ENCODE data around the gene HSPA14.
"Not testable (repeated sequence)": the region's sequence is repeated elsewhere in the genome, so short reads cannot be mapped to it uniquely, and the experiment has no call there.

HSPA14 gene, protein sequence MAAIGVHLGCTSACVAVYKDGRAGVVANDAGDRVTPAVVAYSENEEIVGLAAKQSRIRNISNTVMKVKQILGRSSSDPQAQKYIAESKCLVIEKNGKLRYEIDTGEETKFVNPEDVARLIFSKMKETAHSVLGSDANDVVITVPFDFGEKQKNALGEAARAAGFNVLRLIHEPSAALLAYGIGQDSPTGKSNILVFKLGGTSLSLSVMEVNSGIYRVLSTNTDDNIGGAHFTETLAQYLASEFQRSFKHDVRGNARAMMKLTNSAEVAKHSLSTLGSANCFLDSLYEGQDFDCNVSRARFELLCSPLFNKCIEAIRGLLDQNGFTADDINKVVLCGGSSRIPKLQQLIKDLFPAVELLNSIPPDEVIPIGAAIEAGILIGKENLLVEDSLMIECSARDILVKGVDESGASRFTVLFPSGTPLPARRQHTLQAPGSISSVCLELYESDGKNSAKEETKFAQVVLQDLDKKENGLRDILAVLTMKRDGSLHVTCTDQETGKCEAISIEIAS

DNA sequence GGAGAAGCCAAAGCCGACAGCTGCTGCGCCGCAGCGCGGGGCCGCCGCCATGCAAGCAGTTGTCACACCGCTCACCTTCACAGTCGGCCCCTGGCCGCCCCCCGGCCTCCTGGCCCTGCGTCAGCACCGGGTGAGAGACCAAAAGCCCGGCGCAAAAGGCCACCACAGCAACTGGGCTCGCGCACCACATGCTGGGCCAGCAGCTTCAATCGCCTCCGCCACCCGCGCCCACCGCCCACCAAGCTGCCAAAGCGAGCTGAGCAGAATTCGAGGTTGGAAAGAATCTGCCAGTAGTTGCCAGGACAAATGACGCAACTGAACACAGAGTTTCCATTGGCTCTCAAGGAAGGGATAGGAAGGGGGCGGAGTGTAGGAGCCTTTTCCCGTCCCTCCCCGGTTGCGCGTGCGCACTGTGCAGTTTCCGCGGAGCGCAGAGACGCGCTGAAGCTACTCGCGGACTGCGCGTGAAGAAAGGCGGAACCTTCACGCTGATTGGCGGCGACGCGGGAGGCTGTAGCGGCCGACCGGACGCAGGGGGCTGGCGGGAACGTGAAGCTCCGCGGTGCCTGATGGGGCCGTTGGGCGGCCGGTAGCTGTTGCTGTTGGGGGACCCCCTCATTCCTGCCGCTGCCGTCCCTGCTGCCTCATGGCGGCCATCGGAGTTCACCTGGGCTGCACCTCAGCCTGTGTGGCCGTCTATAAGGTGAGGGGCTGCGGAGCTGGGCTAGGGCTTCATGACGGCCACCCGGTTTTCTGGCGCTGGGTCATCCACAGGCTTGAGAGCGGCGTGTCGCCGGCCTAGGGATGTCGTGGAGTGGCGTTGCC is at the start of gene HSPA14, which contains the start of the genes CDNF and MSANTD7:
TSS of gene HSPA14 (plus strand) at position 550 of the 825 bp plus-strand sequence. CDS start at position 647, 97 bp downstream.
TSS of gene CDNF (minus strand) at position 281 of the 825 bp plus-strand sequence. CDS start at position 190, 91 bp downstream.
TSS of gene MSANTD7 (plus strand) at position 550 of the 825 bp plus-strand sequence. CDS start 3,979 bp downstream, outside the sequence.
- DNase-seq: peak; percentile 100

DNA sequence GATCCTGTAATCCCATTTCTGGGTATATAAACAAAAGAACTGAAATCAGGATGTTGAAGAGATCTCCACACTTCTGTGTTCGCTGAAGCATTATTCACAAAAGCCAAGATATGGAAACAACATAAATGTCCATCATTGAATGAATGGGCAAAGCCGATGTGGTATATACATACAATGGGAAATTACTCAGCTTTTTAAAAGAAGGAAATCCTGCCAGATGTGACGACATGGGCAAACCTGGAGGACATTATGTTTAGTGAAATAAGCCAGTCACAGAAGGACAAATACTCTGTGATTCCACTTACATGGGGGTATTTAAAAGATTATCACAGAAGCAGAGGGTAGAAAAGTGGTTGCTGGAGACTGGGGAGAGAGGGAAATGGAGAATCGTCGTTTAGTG is 39.5 kb upstream of the HSPA14 start:
- no peak for DNase-seq

DNA sequence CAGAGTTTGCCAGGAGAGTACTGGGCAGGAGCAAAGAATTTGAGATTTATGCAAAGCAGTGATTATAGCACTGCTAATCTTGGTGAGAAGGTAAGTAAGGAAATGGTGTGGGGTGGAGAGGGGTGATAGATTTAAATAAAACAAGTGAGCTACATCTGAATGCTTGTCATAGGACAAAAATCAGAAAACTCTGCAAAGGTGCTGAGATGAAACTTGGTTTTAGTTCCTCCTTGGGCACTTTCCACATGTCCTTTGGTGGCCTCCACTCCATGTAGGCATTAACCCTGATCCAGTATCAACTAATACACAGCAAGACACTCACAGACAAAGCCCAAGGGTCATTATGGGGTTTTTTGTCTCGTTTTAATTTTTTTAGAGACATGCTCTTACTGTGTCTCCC is 37.7 kb upstream of the HSPA14 start:
- DNase-seq: no peak

DNA sequence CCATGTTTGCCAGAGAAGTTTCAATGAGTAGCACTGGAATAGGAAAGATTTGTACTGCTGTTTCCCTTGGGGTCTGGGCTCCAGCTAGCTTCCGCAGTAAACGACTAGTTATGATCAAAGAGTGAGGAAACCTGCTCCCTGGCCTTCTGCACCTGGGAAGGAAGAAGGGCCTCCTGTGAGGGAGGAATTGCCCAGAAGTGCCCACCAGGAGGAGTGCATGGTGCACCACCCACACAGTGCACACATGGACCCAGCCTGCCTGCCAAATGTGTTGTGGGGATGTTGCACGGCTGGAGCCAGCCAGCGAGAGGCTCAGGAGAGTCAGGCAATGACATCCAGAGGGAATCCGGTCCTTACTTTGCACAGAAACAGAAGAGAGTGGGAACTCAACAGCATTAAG is 36.4 kb upstream of the HSPA14 start:
- DNase-seq: no peak

DNA sequence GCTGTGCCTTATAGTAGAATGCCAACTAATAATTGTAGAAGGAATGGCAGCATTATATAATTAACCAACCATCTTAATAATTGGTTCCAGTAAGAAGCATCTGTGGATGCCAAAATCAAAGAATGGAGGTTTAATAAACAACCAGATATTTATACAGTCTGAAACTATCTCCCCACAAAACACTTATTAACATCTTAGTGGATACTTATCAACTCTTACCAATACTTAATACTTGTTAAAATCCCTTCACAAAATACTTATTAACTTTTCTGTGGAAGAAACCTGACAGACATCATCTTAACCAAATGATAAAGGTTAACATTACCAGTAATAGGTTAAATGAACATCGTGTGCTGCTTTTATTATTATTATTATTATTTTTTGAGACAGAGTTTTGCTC is 34.3 kb upstream of the HSPA14 start:
- DNase-seq: no peak

DNA sequence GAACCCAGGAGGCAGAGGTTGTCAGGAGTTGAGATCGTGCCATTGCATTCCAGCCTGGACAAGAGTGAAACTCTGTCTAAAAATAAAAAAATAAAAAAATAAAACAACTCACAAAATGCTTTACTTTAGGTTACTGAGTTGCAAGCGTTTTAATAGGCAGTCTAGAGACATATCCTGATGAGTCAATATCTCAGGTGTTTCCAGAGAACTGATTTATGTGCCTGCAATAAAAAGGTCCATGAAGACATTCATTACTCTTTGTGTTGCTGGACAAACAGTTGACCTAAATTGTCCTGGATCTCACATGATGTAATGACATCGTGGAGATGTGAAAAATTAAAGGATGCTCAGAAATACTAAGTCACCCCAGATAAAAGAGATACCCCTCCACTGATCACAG is 31.8 kb upstream of the HSPA14 start:
- no peak for DNase-seq

DNA sequence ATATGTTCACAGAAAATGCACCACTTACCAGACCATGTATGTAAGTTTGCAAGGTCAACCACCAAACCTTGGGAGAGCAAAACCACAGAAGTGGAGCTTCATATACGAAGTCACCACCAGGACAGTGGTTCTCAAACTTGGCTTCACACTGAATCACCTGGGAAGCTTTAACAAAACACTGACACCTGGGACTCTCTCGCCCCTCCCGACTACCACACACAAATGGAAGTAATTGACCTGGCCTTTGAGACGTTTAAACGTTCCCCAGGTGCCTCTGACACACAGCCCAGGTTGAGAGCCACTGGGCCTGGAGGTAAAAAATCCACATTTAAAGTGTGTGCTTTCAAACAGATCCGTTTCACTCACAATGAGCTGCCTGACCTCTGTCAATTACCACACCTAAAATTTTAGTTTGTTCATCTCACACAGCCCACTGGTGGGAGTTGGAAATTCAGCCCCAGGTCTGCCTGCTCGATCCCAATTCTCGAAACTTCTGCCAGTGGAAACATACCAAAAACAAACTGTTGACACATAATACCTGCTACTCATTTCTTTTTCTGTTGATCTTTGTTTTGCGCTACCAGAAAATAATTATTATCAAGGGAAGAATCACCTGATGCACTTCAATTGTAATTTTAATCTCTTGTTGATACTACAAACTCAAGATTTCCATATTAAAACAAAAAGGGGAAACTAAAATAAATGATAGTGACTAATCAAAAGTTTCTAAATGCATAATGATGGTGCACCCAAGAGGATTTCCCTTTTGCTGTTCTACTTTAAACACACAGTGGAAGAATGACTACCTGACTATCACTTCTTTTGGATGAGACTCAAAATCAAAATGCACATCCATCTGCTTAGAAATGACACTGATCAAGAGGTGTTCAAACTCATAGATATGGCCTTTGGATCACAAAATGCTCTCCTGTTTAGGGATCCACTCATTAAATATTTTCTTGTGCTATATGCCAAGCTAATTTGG is 26.8 kb upstream of the HSPA14 start:
- DNase-seq: no peak

DNA sequence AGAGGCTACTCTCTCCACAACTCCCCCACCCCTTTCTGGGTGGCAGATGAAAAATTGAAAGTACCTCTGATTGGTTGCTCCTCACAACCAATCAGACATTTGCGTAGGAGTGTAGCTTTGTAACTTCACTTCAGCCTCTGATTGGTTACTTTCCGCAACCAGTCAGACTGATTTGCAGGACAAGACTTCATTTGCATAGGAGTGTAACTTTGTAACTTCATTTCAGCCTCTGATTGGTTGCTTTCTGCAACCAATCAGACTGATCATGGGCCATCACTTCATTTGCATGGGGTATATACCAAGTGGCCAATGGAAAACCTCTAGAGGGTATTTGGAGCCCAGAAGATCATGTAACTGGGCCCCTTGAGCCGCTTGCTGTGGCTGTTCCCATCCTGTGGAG is 25.8 kb upstream of the HSPA14 start:
- peak; percentile 8 for DNase-seq

DNA sequence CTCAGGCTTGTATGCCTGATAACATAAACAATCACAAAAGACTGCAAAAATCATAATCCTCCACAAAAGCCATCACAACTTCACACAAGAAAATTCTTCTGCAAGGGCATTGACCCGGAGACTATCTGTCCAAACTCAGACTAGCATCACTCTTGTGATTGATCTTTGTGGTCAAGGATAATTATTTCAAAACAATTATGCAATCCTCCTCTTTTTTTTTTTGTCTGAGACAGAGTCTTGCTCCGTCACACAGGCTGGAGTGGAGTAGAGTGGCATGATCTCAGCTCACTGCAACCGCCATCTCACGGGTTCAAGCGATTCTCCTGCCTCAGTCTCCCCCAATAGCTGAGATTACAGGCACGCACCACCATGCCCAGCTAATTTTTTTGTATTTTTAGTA is 22.4 kb upstream of the HSPA14 start:
- DNase-seq: no peak

DNA sequence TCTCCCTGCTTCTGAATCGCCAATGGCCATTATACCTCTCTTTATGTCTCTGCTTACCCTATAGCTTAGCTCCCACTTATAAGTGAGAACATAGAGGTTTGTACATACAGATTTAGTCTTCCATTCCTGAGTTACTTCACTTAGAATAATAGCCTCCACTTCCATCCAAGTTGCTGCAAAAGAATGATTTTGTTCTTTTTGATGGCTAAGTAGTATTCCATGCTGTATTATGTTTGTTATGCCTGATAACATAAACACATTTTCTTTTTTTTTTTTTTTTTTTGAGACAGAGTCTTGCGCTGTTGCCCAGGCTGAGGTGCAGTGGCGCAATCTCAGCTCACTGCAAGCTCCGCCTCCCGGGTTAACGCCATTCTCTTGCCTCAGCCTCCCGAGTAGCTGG is 21.4 kb upstream of the HSPA14 start:
- not testable (repeated sequence) for DNase-seq

DNA sequence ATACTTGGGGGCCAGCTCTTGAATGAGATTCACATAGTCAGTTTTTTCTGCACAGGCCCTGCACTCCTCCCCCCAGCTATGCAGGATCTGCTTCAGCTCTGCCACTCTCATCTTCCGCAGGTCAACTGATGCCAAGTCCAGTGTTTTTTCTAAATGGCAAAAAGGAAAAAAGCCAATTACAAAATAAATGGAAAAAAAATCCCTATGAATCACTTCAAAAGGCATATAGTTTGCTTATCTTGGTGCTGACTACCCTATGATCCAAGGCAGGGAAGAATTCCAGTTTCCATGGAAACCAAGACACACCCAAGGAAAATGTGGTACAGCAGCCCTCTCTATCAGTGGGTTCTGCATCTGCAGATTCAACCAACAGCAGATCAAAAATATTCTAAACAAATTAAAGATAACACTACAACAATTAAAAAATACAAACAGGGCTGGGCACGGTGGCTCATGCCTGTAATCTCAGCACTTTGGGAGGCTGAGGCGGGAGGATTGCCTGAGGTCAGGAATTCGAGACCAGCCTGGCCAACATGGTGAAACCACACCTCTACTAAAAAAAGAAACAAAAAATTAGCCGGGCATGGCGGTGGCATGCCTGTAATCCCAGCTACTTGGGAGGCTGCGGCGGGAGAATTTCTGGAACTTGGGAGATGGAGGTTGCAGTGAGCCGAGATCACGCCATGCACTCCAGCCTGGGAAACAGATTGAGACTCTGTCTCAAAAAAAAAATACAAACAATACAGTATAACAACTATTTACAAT is 17.9 kb upstream of the HSPA14 start:
- no peak for DNase-seq

DNA sequence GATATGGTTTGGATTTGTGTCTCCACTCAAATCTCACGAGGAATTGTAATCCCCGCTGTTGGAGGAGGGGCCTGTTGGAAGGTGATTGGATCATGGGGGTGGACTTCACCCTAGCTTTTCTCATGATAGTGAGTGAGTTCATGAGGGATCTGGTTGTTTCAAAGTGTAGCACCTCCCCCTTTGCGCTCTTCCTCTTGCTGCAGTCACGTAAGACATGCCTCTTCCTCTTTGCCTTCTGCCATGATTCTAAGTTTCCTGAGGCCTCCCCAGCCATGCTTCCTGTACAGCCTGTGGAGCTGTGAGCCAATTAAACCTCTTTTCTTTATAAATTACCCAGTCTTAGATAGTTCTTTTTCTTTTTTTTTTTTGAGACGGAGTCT is 17.3 kb upstream of the HSPA14 start:
- DNase-seq: no peak

DNA sequence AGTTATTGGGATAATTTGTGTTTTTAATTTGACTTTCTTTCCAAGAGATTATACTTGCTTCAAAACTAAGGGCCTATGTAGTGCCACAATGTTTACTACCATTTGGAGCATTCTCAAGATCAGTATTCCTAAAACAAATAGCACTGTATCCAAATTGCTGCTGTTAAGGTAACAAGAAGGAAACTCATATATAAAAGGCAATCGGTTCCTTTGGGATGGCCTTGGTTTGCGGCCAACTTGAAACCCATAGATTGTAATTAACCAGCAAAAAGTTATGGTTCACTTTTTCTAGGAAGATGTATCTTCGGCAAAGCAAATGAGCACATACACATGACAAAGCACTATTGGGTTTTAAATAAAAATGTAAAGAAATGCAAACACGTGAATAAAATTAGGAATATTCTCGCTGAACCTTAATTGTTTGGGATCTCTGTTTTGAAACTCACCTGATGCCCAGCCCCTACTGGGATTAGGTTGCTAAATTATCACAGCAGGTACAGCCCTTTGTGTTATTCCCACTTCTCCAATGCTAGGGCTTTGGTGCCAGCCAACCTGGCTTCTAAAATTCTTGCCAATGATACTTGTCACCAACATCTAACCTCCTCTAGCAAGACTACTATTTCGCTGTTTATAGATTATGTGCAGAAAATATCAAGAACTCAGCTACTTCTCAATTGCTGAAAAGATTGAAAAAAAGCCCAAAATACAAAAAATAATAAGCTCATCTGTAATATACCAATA is 16.3 kb upstream of the HSPA14 start:
- DNase-seq: no peak

DNA sequence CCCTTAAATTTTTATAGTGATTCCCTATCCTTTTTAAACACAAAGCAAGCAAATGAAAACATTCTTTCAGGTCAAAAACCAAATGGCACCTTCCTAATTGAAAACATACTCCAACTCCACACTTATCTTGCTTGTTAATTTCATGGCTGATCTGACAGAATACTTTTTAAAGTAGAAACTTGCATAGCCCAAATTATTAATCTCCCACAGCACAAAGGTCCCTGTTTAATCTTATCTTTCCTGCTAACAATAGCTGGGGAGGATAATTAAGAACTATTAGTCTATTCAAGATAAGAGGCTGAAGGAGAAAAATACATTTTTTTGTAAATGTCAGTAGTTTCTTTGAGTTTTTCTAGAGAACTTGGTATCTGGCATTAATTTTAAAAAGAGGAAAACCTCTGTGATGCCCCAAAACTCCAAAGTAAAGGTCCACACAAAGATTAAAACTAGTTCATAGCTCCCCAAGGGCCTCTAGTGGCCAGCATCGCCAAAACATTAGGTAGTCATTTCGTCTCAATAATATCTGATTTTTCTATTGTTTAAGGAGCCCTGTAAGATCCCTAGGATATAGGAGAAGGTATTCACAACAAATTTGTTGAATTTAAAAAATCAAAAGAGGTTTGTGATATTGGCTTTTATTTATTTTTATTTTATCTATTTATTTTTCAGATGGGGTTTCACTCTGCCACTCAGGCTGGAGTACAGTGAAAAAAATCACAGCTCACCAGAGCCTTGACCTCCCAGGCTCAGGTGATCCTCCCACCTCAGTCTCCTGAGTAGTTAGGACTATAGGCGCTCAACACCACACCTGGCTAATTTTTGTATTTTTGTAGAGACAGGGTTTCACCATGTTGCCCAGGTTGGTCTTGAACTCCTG is 15.0 kb upstream of the HSPA14 start:
- peak; percentile 47 for DNase-seq

DNA sequence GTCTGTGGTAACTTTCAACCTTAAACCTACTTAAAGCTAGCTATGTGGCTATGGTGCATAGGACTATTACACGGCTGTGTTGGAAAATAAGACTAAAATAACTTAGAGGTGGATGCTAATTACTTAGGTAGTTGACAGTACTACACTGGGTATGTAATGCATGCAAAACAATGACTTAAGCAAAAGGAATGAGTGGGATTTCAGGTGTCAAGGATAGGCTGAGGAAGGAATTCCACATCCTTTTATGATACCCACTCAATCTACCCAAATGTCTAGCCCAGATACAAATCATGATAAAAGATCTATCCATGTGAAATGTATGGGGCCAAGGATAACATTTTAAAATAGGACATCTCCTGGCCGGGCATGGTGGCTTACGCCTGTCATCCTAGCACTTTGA is 14.1 kb upstream of the HSPA14 start:
- DNase-seq: no peak

DNA sequence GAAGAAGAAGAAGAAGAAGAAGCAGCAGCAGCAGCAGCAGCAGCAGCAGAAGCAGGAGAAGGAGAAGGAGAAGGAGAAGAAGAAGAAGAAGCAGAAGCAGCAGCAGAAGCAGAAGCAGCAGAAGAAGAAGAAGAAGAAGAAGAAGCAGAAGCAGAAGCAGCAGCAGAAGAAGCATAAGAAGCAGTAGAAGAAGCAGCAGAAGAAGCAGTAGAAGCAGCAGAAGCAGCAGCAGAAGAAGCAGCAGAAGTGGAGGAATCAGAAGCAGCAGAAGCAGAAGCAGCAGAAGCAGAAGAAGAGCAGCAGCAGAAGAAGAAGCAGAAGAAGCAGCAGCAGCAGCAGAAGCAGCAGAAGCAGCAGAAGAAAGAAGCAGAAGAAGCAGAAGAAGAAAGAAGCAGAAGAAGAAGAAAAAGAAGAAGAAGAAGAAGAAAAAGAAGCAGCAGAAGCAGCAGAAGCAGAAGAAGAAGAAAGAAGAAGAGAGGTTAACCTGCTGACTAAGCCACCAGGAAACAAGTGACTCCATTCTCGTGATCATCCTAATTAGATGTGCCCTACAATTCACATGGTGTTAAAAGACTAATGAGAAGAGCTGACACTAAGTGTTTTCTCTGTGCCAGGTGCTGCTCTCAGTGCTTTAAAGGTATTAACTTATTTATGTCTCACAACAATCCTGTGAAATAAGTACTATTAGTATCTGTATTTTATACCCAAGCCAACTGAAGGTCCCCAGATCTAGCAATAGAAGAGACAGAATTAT is 11.9 kb upstream of the HSPA14 start:
- no peak for DNase-seq

DNA sequence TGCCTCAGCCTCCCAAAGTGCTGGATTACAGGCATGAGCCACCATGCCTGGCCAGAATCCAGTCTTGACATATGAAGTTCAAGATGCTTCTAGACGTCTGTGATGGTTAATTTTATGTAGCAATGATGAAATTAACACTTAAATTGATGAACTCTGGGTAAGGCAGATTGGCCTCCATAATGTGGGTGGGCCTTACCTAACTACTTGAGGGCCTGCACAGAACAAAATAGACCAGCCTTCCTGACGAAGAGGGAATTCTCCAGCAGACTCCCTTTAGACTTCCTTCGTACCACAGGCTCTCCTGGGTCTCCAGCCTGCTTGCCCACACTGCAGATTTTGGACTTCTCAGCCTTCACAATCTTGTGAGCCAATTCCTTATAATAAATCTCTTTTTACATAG is 5.0 kb upstream of the HSPA14 start:
- DNase-seq: no peak

DNA sequence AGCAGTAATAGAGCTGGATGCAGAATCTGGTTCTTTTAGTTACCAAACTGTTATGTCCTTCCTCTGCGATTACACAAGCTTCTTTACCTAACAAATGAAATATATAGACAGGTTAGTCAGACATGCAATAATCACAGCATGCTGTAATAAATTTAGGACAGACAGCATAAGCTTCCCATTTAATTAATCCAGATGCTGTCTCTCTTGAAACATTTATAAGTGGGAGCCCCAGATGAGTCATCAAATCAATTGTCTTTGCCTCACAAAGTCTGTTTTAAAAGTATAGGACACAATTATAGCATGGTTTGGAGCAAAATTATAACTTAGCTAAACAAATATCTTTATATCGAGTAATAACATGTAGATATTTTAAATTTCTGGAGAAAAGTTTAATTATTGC is 1.9 kb upstream of the HSPA14 start:
- DNase-seq: no peak
